Stimulated activated CD8-positive, alpha-beta memory T cell treated with anti-CD3 and anti-CD28 coated beads, Interleukin-15, amount 100 ng/mL, for 4 hours (primary cell): Measurements from ENCODE around the gene SULT1C2.
"Not testable (repeated sequence)": the region's sequence is repeated elsewhere in the genome, so short reads cannot be mapped to it uniquely, and the experiment has no call there.

ENCODE experiments used
- DNase-seq, 2 donors: peaks; one replicate each; pipeline ENCODE4 v3.0.0-alpha.2; 2020; ENCODE audit warnings: low read depth in 2 of 2

Gene SULT1C2

GRCh38 chr2:108351889-108352288 lies 63.2 kb downstream of the SULT1C2 start:
- DNase-seq, result no peak

- DNase-seq, result no peak
Observed at GRCh38 chr2:108354136-108354535, 65.4 kb downstream of the SULT1C2 start.

GRCh38 chr2:108355906-108356734 lies 67.4 kb downstream of the SULT1C2 start:
- DNase-seq, result no peak

- DNase-seq, result not testable (repeated sequence)
Observed at GRCh38 chr2:108359336-108359735, 70.6 kb downstream of the SULT1C2 start.
